ENCODE measurements around the gene C5orf63. TPM values are rescaled to one million over a fixed set of nuclear protein-coding genes. Genes with fewer than 3 reads are reported as not detected.
"Not testable (repeated sequence)": the region's sequence is repeated elsewhere in the genome, so short reads cannot be mapped to it uniquely, and the experiment has no call there.

C5orf63 gene
- total and polyA plus RNA-seq, 12 donors = 1.6 to 11.4 (median 4.5) TPM; not detected in 1

GRCh38 chr5:127061537-127061936 is 11.8 kb downstream of the C5orf63 start:
- Histone ChIP-seq H3K27me3 (no peaks in the 10 kb centered on the region), H3K9me3 (replicated peaks in 1 of 3) (no peaks in the 10 kb centered on the region), H3K4me1 (replicated peaks in 1 of 2) (no peaks in the 10 kb centered on the region), H3K36me3 (replicated peaks in 1 of 2) (no peaks in the 10 kb centered on the region), H3K4me3 (no peak overlapping the region), H3K27ac (no peak overlapping the region)
- WGBS, 4 donors = 82 to 93% (median 90%) methylated on average over 1 of the region's 1 CpG
- TF ChIP-seq CTCF (IDR thresholded peaks at IDR 0.05) (no peak), POLR2A (IDR thresholded peaks at IDR 0.05) (no peak)
- intact Hi-C loops (cut with DNase I) = no loop called here
- DNase-seq = no peak

- intact Hi-C loops (cut with DNase I) = no loop called here
These were observed 12.8 kb downstream of the C5orf63 start for GRCh38 chr5:127060470-127060985.

GRCh38 chr5:127056896-127057295 is 16.4 kb downstream of the C5orf63 start:
- DNase-seq = no peak
- no peak overlapping the region for H3K4me3 ChIP-seq
- no peaks in the 10 kb centered on the region for H3K4me1 ChIP-seq (replicated peaks in 1 of 2)
- no peaks in the 10 kb centered on the region for H3K9me3 ChIP-seq (replicated peaks in 1 of 3)
- H3K36me3 ChIP-seq (replicated peaks in 1 of 2) = no peaks in the 10 kb centered on the region
- 58 to 70% (median 63%) methylated on average over 2 of the region's 2 CpGs for WGBS, 4 donors
- TF ChIP-seq CTCF (IDR thresholded peaks at IDR 0.05) (no peak), POLR2A (IDR thresholded peaks at IDR 0.05) (no peak)
- H3K27me3 ChIP-seq = no peaks in the 10 kb centered on the region
- intact Hi-C loops (cut with DNase I) = no loop called here
- no peak overlapping the region for H3K27ac ChIP-seq

More at GRCh38 chr5:127060470-127060985, 12.8 kb downstream of the C5orf63 start:
- DNase-seq = no peak
- WGBS, 4 donors = 41 to 59% (median 56%) methylated on average over 1 of the region's 1 CpG
- Histone ChIP-seq H3K36me3 (replicated peaks in 1 of 2) (no peaks in the 10 kb centered on the region), H3K4me3 (no peak overlapping the region), H3K27me3 (no peaks in the 10 kb centered on the region), H3K27ac (no peak overlapping the region), H3K9me3 (replicated peaks in 1 of 3) (no peaks in the 10 kb centered on the region), H3K4me1 (replicated peaks in 1 of 2) (no peaks in the 10 kb centered on the region)
- TF ChIP-seq CTCF (IDR thresholded peaks at IDR 0.05) = no peak
- TF ChIP-seq POLR2A (IDR thresholded peaks at IDR 0.05) = no peak

- WGBS, 4 donors = 84 to 94% (median 92%) methylated on average over 3 of the region's 3 CpGs
- no peak for DNase-seq
- Histone ChIP-seq H3K9me3 (replicated peaks in 1 of 3) (no peaks in the 10 kb centered on the region), H3K4me1 (replicated peaks in 1 of 2) (no peaks in the 10 kb centered on the region), H3K27ac (no peak overlapping the region), H3K4me3 (no peak overlapping the region), H3K27me3 (no peaks in the 10 kb centered on the region), H3K36me3 (replicated peaks in 1 of 2) (no peaks in the 10 kb centered on the region)
- intact Hi-C loops (cut with DNase I) = no loop called here
- TF ChIP-seq CTCF (IDR thresholded peaks at IDR 0.05) (no peak), POLR2A (IDR thresholded peaks at IDR 0.05) (no peak)
These were observed 17.2 kb downstream of the C5orf63 start for GRCh38 chr5:127055880-127056653.

- intact Hi-C loops (cut with DNase I) = not testable (repeated sequence)
These were observed 19.8 kb downstream of the C5orf63 start for GRCh38 chr5:127053551-127053950.

More at GRCh38 chr5:127053551-127053950, 19.8 kb downstream of the C5orf63 start:
- H3K4me3 ChIP-seq; H3K27ac ChIP-seq; H3K27me3 ChIP-seq; H3K9me3 ChIP-seq (replicated peaks in 1 of 3); H3K4me1 ChIP-seq (replicated peaks in 1 of 2); H3K36me3 ChIP-seq (replicated peaks in 1 of 2); DNase-seq: not testable (repeated sequence)
- 94 to 97% (median 96%) methylated on average over 6 of the region's 6 CpGs for WGBS, 4 donors

Measured in adrenal gland (tissue), 12 donors.